M059J (cell line): ENCODE measurements around the gene RNF213. TPM values are rescaled to one million over a fixed set of nuclear protein-coding genes. Genes with fewer than 3 reads are reported as not detected.
A peak's percentile ranks its signal among the peaks of the same experiment; 100 is the strongest.

Source experiments
- DNase-seq: peaks from one replicate; pipeline ENCODE4 v3.0.0-alpha.2; 2012; ENCODE audit warnings: low read depth
- total RNA-seq: library from RNA; depleted of rRNA; stranded (reverse); fragments of >200 nt; shearing (Covaris generic); gene quantifications from 2 replicates; pipeline ENCODE4 v1.2.3, GENCODE V29; 2014

Gene RNF213
- total RNA-seq, 1 experiment from 2014 or later, result 66.4 TPM

DNA sequence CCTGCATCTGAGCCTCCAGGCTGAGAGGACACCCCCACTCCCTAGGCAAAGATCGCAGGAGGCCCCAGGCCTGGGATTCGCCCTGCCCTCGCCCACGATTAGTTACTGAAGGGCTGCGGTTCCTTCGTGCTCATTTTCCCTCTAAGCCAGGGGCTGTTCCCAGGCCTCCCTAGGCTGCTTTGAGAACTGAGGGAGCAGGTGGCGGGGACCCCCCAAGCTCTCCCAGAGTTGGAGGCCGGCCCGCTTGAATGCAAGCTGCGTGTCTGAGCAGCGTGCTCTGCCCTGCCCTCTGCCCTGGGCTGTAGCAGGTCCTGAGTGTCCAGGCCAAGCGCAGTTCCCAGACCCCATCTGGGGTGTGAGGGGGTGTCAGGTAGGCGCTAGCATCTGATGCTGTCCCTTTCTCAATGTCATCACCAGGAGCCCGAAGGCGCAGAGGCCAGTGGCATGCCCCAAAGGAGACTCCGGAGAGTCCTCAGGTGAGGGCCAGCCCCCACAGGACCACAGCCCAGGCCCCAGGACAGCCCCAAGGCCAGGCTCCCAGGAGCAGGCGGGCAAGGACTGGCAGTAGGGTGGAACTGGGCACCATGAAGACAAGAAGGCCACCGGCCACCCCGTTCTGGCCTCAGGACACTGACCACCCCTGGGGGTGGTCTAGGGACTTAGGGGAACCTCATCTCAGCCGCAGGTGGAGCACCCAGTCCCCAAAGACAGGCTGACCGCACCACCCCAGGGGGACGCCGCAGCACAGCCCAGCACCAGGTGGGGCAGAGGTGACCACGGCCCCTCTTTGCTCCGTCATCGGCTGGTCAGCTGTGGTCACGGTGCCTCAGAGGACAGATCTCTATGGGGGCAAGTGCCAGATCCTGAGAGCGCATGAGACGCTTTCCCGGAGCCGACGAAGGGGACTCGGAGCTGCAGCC is 169.0 kb downstream of the RNF213 start:
- no peak for DNase-seq

- no peak for DNase-seq
Observed at GRCh38 chr17:80430446-80431245, 170.0 kb downstream of the RNF213 start.

DNA sequence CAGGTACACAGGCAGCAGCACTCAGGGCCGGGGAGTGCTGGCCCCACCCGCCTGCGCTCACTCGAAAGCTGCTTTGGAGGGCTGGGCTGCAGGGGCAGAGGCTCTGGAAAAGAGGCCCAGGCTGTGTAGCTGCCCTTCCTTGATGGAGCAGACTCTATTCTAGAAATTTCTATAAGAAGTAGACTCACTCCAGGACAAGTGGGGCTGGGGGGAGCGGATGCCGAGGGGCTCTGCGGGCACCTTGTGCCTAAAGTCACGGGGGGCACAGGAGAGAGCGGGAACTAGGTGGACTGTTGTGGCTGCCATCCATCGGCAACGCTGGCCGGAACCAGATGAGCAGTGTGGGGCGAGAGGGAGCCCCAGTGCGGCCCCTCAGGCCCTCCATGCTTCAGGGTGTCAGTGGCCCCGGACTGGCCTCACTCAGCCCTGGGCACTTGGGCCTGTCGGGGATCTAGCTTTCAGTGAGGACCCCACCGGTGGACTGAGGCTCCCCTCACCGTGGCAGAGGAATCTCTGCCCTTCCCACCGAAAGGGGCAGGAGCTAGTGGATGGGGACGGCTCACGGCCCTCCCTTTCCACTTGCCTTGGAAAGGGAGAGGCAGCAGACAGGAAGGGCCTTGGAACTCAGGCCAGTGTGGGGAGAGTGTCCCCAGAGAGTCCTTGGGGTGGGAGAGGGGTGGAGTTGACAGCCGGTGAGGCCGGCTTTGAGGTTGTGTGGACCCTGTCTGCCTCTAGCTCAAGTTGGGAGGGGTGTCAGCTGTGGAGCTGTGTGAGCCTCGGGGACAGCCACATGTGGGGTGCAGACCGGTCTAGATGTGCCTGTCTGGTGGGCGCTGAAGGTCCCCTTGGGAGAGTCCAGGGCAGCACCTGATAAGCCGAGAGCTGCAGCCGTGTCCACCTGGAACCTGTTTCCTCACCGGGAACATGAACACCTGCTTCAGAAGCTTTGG is 170.9 kb downstream of the RNF213 start:
- DNase-seq, result no peak

DNA sequence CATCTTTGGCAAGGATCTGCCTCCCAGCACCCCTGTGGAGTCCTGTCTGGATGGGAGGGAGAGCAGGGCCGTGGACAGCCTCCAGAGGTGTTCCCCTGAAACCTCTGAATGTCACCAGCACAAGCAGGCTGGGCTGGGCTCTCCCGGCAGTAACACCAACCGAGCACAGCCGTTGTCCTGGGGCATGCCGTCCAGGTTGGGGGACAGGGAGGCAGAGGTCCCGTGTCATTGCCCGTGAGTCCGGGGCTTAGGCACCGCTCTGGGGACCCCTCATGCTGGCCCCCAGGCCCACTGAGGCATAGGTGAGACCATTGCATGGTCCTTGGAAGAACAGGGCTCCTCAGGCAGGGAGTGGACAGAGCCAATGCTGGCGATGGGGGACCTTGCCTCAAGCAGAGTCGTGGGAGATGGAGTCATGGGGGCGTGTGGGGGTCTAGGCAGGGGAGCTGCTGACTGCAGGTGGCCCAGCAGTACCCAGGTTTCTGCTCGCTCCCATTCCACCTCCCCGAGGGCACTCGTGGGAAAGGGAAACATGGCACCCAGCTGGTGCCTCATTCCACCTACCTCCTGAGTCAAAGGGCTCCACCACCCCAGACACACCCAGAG is 171.8 kb downstream of the RNF213 start:
- DNase-seq, result no peak

GRCh38 chr17:80432961-80433550 is 172.4 kb downstream of the RNF213 start:
- DNase-seq, result no peak

- DNase-seq, result no peak
Observed at GRCh38 chr17:80433916-80434666, 173.4 kb downstream of the RNF213 start.

- DNase-seq, result no peak
Observed at GRCh38 chr17:80437532-80437931, 176.9 kb downstream of the RNF213 start.

DNA sequence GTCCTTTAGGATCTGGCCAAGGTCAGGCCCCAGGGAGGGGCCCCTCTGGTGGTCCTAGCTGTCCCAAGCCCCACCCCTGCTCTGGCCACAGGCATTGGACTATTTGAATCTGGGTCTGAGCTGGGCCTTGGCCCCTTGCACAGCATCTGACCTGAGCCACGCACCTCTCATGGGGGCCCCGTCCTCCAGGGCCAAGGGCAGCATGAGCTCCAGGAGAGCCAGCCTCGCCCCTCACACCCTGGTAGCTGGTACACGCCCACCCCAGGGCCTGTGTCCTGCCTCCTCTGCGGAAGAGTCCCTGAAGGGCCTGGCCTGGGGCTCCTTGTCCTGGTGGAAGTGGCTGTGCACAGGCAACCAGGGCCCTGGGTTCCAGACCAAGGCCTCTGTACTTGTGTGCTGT is 178.2 kb downstream of the RNF213 start:
- DNase-seq, result no peak

GRCh38 chr17:80439499-80439898 is 178.8 kb downstream of the RNF213 start:
- no peak for DNase-seq

DNA sequence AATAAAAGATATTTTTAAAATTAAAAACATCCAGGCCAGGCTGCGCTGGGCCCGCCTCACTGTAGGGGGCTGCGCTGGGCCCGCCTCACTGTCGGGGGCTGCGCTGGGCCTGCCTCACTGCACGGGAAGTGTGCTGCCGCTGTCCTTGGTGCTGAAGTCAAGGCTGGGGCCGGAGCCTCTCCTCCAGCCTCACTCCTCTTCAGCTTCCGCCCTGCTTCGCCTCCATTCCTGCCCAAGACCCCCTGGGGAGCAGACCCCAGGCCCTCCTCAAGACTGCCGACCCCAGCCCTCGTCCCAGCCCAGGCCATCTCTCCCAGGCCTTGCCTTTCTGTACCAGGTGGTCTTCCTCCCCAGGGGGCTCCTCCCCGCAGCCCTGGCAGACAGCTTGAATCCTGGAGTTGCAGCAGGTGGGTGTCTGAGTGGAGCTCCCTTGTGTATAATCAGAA is 180.5 kb downstream of the RNF213 start:
- DNase-seq, result peak; percentile 19

DNA sequence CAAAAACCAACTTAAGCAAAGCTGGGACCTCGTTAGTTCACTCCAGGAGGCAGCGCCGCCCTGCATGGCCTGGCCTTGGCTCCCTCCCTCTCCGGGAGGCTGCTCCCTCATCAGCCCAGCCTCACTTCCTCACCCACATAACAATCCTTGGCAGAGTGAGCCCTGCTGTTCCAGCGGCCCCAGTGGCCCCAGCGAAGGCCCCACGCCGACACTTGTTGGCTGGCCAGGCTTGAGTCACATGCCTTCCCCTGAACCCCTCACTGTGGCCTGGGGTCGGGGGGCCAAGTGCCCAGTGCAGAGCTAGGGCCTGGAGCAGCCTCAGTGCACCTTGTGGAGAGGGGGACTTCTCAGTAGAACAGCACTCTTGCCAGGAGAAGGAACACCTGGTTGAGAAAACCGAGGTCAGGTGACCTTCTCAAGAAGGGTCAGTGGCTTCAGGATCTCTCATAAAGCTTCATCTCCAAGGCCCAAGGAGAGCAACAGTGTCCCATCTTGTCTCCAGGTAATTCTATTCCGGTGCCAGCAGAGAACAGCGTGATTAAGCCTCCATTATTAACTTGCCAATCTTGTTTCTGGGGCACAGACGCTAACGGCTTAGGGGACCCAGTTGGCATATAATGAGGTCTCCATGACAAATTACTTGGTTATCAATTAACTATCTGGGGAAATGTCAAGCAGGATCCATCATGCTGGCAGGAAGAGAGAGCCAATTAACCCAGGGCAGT is 181.1 kb downstream of the RNF213 start:
- no peak for DNase-seq

GRCh38 chr17:80442323-80442659 is 181.6 kb downstream of the RNF213 start:
- no peak for DNase-seq

DNA sequence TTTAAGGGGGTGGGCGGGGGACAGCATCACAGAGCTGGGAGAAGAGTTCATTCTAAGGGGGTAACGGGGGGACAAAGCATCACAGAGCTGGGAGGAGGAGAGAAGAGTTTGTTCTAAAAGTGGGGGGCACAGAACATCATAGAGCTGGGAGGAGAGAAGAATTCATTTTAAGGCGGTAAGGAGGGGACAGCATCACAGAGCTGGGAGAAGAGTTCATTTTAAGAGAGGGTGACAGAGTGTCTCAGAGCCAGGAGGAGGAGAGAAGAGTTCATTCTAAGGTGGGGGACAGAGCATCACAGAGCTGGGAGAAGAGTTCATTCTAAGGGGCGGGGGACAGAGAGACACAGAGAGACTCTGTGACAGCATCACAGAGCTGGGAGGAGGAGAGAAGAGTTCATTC is 182.1 kb downstream of the RNF213 start:
- no peak for DNase-seq

DNA sequence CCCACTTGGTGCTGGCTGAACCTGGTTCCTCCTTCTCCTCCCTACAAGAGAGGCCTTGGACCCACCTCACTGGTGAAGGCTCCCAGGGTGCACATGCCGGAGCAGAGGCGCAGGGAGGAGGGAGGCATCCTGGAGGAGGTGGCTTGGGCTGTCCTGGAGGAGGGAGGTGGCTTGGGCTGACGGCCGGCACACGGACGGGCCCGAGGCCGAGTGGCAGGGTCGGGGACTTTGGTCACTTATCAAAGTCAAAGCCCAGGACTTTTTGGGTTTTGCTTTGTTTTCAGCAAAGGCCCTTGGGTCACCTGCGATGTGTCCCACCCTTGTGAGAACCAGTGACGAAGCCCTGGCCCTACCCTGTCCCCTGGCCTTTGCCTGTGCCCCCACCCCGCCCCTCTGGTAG is 182.8 kb downstream of the RNF213 start:
- DNase-seq, result no peak

GRCh38 chr17:80443916-80444643 is 183.4 kb downstream of the RNF213 start:
- DNase-seq, result no peak

GRCh38 chr17:80444644-80444979 is 184.0 kb downstream of the RNF213 start:
- no peak for DNase-seq

- DNase-seq, result no peak
Observed at GRCh38 chr17:80445007-80445725, 184.5 kb downstream of the RNF213 start.

GRCh38 chr17:80445726-80446110 is 185.1 kb downstream of the RNF213 start:
- no peak for DNase-seq
